Choroid plexus epithelial cell (primary cell): ENCODE measurements around the gene KRTAP20-4.

Source experiments
- DNase-seq: peaks from one replicate; pipeline ENCODE4 v3.0.0-alpha.2; 2010; ENCODE audit warnings: low read depth
- H3K4me3 ChIP-seq: 2 replicates; pipeline ENCODE4 v1.5.1; 2011; ENCODE audit warnings: low read depth, mild to moderate bottlenecking, control low read depth, low read length, moderate library complexity
- CTCF ChIP-seq: conservative IDR thresholded peaks from 2 replicates; pipeline ENCODE4 v1.5.1; 2011; ENCODE audit warnings: low read depth, mild to moderate bottlenecking, control low read depth, inconsistent platforms, low read length, moderate library complexity

KRTAP20-4 gene

GRCh38 chr21:30620080-30620479, 347 bp upstream of the KRTAP20-4 start:
- no peak for TF ChIP-seq CTCF
- DNase-seq = peak; percentile 2
- H3K4me3 ChIP-seq = no peak overlapping the region

GRCh38 chr21:30623362-30623761, 2.9 kb downstream of the KRTAP20-4 start:
- TF ChIP-seq CTCF = no peak
- DNase-seq = no peak
- H3K4me3 ChIP-seq = no peak overlapping the region

DNA sequence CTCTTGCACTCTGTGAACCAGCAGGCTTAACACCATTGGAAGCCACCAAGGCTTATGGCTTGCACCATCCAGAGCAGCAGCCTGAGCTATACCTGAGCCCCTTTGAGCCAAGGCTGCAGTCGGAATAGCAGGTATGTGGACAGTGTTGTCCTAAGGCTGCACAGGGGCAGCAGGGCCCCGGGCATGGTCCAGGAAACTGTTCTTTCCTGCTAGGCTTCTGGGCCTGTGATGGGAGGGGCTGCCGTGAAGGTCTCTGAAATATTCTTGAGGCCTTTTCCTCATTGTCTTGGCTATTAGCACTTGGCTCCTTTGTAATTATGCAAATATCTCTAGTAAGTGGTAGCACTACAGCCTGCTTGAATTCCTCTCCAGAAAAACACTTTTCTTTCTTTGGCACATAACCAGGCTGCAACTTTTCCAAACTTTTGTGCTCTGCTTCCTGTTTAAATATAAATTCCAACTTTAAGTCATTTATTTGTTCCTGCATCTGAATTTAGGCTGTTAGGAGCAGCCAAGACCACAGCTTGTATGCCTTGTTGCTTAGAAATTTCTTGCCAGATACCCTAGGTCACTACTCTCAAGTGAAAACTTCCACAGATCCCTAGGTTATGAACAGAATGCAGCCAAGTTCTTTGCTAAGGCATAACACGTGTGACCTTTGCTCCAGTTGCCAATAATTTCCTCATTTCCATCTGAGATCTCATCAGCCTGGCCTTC, 5.2 kb downstream of the KRTAP20-4 start:
- no peak for DNase-seq
- no peak for TF ChIP-seq CTCF

GRCh38 chr21:30628109-30628508, 7.7 kb downstream of the KRTAP20-4 start:
- no peak overlapping the region for H3K4me3 ChIP-seq
- no peak for TF ChIP-seq CTCF

More for the DNA sequence above, 5.2 kb downstream of the KRTAP20-4 start:
- H3K4me3 ChIP-seq = no peak overlapping the region

DNA sequence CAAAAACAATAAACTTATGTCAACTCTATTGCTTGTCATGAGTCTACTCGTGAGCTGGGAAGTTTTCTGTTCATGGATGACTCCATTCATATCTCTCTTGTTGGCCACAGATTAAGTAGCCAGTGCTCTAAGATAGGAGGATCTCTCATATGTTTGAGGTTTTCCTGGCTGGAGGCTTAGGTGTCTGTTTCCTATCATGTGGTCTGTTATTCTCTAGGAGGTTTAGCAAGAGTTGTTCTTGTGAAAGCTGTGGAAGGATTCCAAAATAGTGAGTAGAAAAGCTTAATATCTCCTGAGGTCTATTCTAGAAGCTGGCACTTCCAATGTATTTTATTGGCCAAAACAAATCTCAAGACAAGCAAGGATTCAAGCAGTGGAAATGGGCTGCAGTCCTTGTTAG, 8.8 kb downstream of the KRTAP20-4 start:
- no peak for TF ChIP-seq CTCF
- H3K4me3 ChIP-seq = no peak overlapping the region
- peak; percentile 46 for DNase-seq

More at GRCh38 chr21:30628109-30628508, 7.7 kb downstream of the KRTAP20-4 start:
- no peak for DNase-seq

- no peak within 1 kb of the TSS for H3K4me3 ChIP-seq
- no peak for DNase-seq
- no peak for TF ChIP-seq CTCF
Measured at GRCh38 chr21:30634906-30635305, 14.5 kb downstream of the KRTAP20-4 start, which contains the start of gene KRTAP20-2. TSS of gene KRTAP20-2 (plus strand) at chr21:30635206. CDS start at chr21:30635264, 58 bp downstream.

GRCh38 chr21:30638686-30639085, 18.3 kb downstream of the KRTAP20-4 start:
- no peak for TF ChIP-seq CTCF

More at GRCh38 chr21:30638686-30639085, 18.3 kb downstream of the KRTAP20-4 start:
- H3K4me3 ChIP-seq = no peak overlapping the region
- DNase-seq = no peak
